ENCODE results near the gene ZBED5.

DNA sequence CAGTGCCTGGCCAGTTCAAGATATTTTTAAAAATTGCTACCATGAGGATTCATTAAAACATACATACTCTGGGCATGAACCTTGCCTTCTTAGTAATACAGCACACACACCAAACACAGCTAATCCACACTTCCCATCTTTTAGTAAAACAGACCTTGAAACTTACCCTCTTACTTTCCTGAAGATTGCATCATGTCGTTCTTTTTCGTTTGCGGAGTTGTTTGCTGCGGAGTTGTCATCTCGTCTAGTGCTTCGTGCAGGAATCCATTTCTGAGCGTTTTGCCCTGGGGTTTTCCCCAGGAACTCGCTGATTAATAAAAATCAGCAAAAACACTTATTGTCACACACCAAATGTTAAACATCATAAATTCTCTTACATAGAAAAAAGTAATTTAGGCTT, 52.1 kb downstream of the ZBED5 start:
- TF ChIP-seq FOXA1 (IDR thresholded peaks at IDR 0.05) (no peak), CTCF (IDR thresholded peaks at IDR 0.05; ENCODE audit: low read depth, low read length, missing input control) (no peak), JUND (IDR thresholded peaks at IDR 0.05) (no peak), RXRA (IDR thresholded peaks at IDR 0.05) (no peak)
- TF ChIP-seq, protein P1, sequence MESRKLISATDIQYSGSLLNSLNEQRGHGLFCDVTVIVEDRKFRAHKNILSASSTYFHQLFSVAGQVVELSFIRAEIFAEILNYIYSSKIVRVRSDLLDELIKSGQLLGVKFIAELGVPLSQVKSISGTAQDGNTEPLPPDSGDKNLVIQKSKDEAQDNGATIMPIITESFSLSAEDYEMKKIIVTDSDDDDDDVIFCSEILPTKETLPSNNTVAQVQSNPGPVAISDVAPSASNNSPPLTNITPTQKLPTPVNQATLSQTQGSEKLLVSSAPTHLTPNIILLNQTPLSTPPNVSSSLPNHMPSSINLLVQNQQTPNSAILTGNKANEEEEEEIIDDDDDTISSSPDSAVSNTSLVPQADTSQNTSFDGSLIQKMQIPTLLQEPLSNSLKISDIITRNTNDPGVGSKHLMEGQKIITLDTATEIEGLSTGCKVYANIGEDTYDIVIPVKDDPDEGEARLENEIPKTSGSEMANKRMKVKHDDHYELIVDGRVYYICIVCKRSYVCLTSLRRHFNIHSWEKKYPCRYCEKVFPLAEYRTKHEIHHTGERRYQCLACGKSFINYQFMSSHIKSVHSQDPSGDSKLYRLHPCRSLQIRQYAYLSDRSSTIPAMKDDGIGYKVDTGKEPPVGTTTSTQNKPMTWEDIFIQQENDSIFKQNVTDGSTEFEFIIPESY (IDR thresholded peaks at IDR 0.05) = no peak
- TF ChIP-seq, protein P2, sequence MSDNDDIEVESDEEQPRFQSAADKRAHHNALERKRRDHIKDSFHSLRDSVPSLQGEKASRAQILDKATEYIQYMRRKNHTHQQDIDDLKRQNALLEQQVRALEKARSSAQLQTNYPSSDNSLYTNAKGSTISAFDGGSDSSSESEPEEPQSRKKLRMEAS (IDR thresholded peaks at IDR 0.05) = no peak
